LNCaP clone FGC (cell line): ENCODE measurements around the gene EDEM2.
"Not testable (repeated sequence)": the region's sequence is repeated elsewhere in the genome, so short reads cannot be mapped to it uniquely, and the experiment has no call there.

Source experiments
- DNase-seq: peaks from one replicate; pipeline ENCODE4 v3.0.0-alpha.2; 2011; ENCODE audit warnings: low read depth
- H3K4me3 ChIP-seq: 2 replicates; pipeline ENCODE4 v1.5.1; 2011; ENCODE audit warnings: mild to moderate bottlenecking, low read depth, low read length, control low read depth
- CTCF ChIP-seq: IDR thresholded peaks from 2 replicates; pipeline ENCODE4 v1.5.1; 2012; ENCODE audit warnings: mild to moderate bottlenecking; ENCODE audit not compliant: control insufficient read depth, insufficient read depth; ENCODE audit errors: extremely low read depth

The EDEM2 gene

GRCh38 chr20:35165221-35166185 lies 18.4 kb upstream of the EDEM2 start:
- no peak for DNase-seq
- H3K4me3 ChIP-seq: no peak overlapping the region
- no peak for TF ChIP-seq CTCF

GRCh38 chr20:35164531-35164930 lies 17.4 kb upstream of the EDEM2 start:
- not testable (repeated sequence) for DNase-seq, H3K4me3 ChIP-seq

- H3K4me3 ChIP-seq, DNase-seq: not testable (repeated sequence)
Observed at GRCh38 chr20:35160341-35160740, 13.2 kb upstream of the EDEM2 start.

GRCh38 chr20:35156978-35157377 lies 9.8 kb upstream of the EDEM2 start:
- no peak for DNase-seq
- H3K4me3 ChIP-seq: no peak overlapping the region
- TF ChIP-seq CTCF: no peak

GRCh38 chr20:35155936-35156335 lies 8.8 kb upstream of the EDEM2 start:
- TF ChIP-seq CTCF: no peak
- no peak overlapping the region for H3K4me3 ChIP-seq
- DNase-seq: no peak

GRCh38 chr20:35151736-35152135 lies 4.6 kb upstream of the EDEM2 start:
- H3K4me3 ChIP-seq: no peak overlapping the region
- TF ChIP-seq CTCF: no peak
- no peak for DNase-seq

GRCh38 chr20:35150846-35151579 lies 3.9 kb upstream of the EDEM2 start:
- TF ChIP-seq CTCF: no peak
- H3K4me3 ChIP-seq: no peak overlapping the region
- no peak for DNase-seq

GRCh38 chr20:35147575-35148071 lies 487 bp upstream of the EDEM2 start:
- H3K4me3 ChIP-seq: peak overlapping the region; percentile 85
- not testable (repeated sequence) for DNase-seq
